ENCODE measurements around the gene IL20.

Gene IL20

GRCh38 chr1:206912445-206913095 is 47.1 kb downstream of the IL20 start:
- TF ChIP-seq CTCF (conservative IDR thresholded peaks at IDR 0.05; ENCODE audit: low read depth, low read length), result peak; percentile 87
- H3K4me3 ChIP-seq (ENCODE audit: low read depth, low read length), result no peak overlapping the region
- DNase-seq (ENCODE audit: low read depth), result peak; percentile 90

GRCh38 chr1:206913766-206914537 is 48.5 kb downstream of the IL20 start:
- DNase-seq (ENCODE audit: low read depth), result no peak
- TF ChIP-seq CTCF (conservative IDR thresholded peaks at IDR 0.05; ENCODE audit: low read depth, low read length), result no peak
- no peak overlapping the region for H3K4me3 ChIP-seq (ENCODE audit: low read depth, low read length)

- no peak overlapping the region for H3K4me3 ChIP-seq (ENCODE audit: low read depth, low read length)
- no peak for DNase-seq (ENCODE audit: low read depth)
Measured at GRCh38 chr1:206915030-206915735, 49.8 kb downstream of the IL20 start.

GRCh38 chr1:206916000-206916709 is 50.7 kb downstream of the IL20 start:
- H3K4me3 ChIP-seq (ENCODE audit: low read depth, low read length), result no peak overlapping the region
- DNase-seq (ENCODE audit: low read depth), result no peak
- TF ChIP-seq CTCF (conservative IDR thresholded peaks at IDR 0.05; ENCODE audit: low read depth, low read length), result no peak

More at GRCh38 chr1:206915030-206915735, 49.8 kb downstream of the IL20 start:
- TF ChIP-seq CTCF (conservative IDR thresholded peaks at IDR 0.05; ENCODE audit: low read depth, low read length), result no peak

- H3K4me3 ChIP-seq (ENCODE audit: low read depth, low read length), result no peak overlapping the region
- DNase-seq (ENCODE audit: low read depth), result no peak
- no peak for TF ChIP-seq CTCF (conservative IDR thresholded peaks at IDR 0.05; ENCODE audit: low read depth, low read length)
Measured at GRCh38 chr1:206918076-206918475, 52.7 kb downstream of the IL20 start.

All from choroid plexus epithelial cell (primary cell).